Raji (cell line): ENCODE results near the gene CHMP1B.
A peak's percentile ranks its signal among the peaks of the same experiment; 100 is the strongest.

Experiments
- POLR2A ChIP-seq: IDR thresholded peaks from 2 replicates; pipeline ENCODE4 v1.6.1; 2011; ENCODE audit warnings: low read depth, low read length, control low read depth; ENCODE audit not compliant: insufficient read depth

CHMP1B gene, protein sequence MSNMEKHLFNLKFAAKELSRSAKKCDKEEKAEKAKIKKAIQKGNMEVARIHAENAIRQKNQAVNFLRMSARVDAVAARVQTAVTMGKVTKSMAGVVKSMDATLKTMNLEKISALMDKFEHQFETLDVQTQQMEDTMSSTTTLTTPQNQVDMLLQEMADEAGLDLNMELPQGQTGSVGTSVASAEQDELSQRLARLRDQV

GRCh38 chr18:11851146-11851805 is at the start of gene CHMP1B:
CHMP1B (plus strand) TSS chr18:11851413; CDS start chr18:11851512, 99 bp downstream.
- peak; percentile 98 for TF ChIP-seq POLR2A

DNA sequence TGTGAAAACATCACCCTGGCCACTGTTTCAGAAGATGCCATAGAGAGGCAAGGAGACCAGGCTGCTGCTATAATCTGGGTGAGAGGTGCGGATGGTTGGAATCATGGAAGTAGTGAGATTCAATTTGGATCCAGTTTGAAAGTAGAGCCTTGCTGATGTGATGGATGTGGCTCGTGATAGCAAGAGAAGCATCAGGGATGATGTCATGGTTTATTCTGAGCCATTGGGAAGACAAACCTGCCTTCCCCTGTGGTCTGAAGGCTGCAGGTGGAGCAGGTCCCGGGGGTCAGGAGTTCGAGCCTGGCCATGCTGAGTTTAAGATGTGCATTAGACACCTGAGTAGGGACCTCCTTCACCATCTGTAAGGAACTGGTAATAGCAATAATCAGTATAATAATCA is 49.6 kb upstream of the CHMP1B start:
- TF ChIP-seq POLR2A, result no peak

GRCh38 chr18:11802158-11802557 is 49.1 kb upstream of the CHMP1B start:
- no peak for TF ChIP-seq POLR2A

DNA sequence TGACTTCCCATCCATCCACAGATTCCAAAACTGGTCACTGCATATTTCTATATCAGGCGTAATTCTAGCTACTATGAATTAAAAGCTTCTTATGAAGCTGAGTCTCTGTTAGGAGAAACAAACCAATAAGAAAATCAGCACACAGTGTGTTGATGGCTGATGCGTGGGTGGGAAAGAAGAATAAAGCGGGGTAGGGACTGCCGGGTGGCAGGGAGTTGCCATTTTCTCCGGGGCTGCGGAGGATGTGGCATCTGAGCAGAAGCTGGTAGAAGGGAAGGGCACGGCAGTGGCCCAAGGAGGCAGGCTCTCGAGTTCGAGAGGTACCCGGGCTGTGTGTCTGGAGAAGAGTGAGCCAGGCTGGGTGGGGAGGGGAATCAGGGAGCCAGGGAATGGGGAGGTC is 48.6 kb upstream of the CHMP1B start:
- no peak for TF ChIP-seq POLR2A

- no peak for TF ChIP-seq POLR2A
Measured at GRCh38 chr18:11807233-11807632, 44.0 kb upstream of the CHMP1B start.

DNA sequence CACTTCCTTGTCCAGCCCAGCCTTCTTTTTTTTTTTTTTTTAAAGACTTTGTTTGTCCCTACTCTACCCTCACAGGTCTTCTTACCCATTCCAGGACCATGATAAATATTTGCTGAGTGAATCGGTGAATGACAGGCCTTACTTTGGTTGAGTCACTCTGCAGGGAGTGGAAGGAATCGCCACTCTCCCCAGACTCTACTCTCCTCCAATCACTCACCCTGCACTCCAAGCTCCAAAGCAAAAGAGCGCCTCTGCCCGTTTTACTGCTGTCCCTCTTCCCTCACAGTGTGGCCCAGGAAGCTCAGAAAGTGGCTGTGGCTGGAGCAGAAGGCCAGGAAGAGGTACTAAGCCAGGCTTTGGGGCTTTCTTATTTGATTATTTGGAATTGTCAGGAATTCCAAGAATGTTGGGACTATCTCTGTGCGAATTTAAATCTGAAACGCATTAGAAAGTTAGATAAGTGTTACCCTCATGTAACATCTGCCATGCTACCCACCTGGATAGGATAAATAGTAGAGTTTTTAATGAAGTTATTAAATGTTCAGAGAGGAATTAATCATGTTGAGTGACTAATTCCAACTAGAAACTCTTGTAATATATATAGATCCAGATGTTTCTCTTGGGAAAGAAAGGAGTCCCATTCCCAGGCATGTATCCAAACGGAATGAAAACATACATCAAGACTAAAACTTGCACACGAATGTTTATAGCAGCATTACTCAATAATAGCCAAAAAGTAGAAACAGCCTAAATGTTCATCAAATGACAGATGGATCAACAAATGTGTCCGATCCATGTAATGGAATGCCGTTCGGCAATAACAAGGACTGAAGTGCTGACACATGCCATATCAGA is 43.0 kb upstream of the CHMP1B start:
- TF ChIP-seq POLR2A, result no peak

DNA sequence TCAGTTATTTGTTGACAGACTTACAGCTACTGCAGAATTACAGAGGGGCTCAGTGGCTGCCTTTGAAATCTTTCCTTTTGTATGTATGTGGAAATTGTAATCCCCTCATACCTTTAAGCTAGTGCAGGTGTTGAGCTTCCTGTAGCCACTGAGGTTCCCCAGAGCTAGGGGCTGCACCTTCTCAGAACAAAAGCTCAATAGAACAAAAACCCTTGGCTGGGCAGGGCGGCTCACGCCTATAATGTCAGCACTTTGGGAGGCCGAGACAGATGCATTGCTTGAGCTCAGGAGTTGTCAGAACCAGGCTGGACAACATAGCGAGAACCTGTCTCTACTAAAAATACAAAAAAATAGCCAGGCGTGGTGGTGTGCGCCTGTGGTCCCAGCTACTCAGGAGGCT is 41.3 kb upstream of the CHMP1B start:
- TF ChIP-seq POLR2A, result no peak

GRCh38 chr18:11810379-11810778 is 40.8 kb upstream of the CHMP1B start:
- no peak for TF ChIP-seq POLR2A

DNA sequence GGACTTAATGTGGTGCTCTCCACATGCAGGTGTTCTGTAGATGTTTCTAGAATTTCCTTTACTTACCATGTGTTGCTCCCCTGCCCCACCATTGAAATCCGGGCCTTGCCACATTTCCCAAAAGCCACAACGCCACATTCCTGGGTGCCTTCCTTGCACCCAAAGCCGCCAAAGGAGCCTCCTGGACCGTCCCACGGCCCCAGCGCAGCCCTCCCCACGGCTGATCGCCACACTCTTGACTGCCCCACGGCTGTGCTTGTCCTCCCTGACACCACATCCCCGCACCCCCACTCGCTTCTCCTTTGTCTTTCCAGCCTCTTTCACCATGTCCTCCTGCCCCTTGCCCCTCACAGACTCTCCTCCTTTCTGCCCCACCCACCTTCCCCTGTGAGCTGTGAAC is 40.2 kb upstream of the CHMP1B start:
- no peak for TF ChIP-seq POLR2A

DNA sequence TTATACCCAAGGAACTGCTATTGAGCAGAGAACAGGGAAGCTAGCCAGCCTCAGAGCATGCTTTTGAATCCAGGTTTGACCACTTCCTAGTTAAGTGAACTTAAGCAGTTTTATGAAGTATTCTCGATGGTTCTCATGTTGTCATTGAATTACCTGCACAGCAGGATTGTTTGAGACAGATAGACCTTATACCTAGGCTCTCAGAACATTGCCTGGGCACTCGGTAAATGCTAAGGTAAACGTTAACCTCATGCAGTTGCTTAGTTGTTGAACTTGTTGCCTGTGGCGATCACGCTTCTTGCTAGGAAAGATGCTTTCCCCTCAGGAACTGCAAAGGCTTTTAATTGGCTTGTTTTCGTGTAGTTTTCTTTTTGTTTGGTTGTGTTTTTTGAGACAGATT is 34.0 kb upstream of the CHMP1B start:
- TF ChIP-seq POLR2A, result no peak

GRCh38 chr18:11818486-11819203 is 32.6 kb upstream of the CHMP1B start:
- TF ChIP-seq POLR2A, result no peak

- TF ChIP-seq POLR2A, result no peak
Measured at GRCh38 chr18:11819938-11820337, 31.3 kb upstream of the CHMP1B start.

- TF ChIP-seq POLR2A, result no peak
Measured at GRCh38 chr18:11820697-11821096, 30.5 kb upstream of the CHMP1B start.

DNA sequence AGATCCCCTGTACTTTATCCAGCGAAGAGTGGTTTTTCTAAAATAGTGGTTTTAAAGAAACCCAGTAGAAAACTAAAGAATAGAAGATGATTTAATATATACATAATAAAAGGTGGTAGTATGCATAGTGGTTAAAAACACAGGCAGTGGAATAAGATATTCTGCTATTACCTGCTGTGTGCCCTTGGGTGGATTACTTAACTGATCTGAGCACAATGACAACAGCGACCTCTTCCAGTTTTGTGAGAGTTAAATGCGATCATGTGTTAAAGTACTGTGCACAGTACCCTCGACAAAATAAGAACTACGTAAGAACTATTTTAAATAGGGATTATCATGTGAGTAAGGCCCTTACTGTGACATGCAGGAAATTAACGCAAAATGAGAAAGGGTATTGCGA is 30.0 kb upstream of the CHMP1B start:
- no peak for TF ChIP-seq POLR2A

- TF ChIP-seq POLR2A, result no peak
Measured at GRCh38 chr18:11821643-11822237, 29.5 kb upstream of the CHMP1B start.

- TF ChIP-seq POLR2A, result no peak
Measured at GRCh38 chr18:11823545-11823944, 27.7 kb upstream of the CHMP1B start.

GRCh38 chr18:11826836-11827235 is 24.4 kb upstream of the CHMP1B start:
- TF ChIP-seq POLR2A, result no peak
